Measurements from ENCODE around the gene ZKSCAN2.

Gene ZKSCAN2

DNA sequence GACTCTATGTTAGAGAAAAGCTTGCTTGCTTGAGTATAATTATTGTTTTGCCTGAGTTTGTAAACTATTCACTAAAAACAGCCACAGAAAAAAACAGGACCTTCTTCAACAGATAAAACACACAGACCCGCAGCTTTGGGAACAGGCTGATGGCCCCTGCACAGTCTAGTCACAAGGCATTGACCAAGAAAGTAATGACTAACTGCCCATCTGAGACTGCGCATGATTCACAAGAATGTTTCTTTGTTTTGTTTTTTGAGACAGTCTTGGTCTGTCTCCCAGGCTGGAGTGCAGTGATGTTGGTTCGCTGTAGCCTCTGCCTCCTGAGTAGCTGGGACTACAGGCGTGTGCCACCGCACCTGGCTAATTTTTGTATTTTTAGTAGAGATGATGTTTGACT, 2.8 kb upstream of the ZKSCAN2 start:
- Histone ChIP-seq H3K79me2 (ENCODE audit: insufficient read depth, low read length) (peaks cover 71% of the 10 kb centered on the region), H3K4me3 (ENCODE audit: low read length, poor library complexity, severe bottlenecking) (peak overlapping the region; percentile 94), H3K9ac (ENCODE audit: low read depth, low read length, poor library complexity, severe bottlenecking) (no peak overlapping the region), H3K27me3 (ENCODE audit: insufficient read depth, low read length, poor library complexity, severe bottlenecking) (no peaks in the 10 kb centered on the region), H3K9me3 (ENCODE audit: insufficient read depth, low read depth, low read length) (no peaks in the 10 kb centered on the region), H3K9me2 (replicated peaks; ENCODE audit: low read depth, low read length) (no peaks in the 10 kb centered on the region), H2AFZ (ENCODE audit: low read length) (no peak overlapping the region), H3K4me2 (ENCODE audit: low read depth, low read length, poor library complexity, severe bottlenecking) (peak overlapping the region; percentile 91), H3K36me3 (ENCODE audit: insufficient read depth, low read length) (no peaks in the 10 kb centered on the region), H3F3A (ENCODE audit: low read depth) (no peaks in the 10 kb centered on the region), H4K20me1 (ENCODE audit: insufficient read depth, low read length, poor library complexity, severe bottlenecking) (peaks cover 76% of the 10 kb centered on the region), H3K4me1 (ENCODE audit: insufficient read depth, low read length, poor library complexity, severe bottlenecking) (peaks cover 41% of the 10 kb centered on the region)
- TF ChIP-seq, protein P1, sequence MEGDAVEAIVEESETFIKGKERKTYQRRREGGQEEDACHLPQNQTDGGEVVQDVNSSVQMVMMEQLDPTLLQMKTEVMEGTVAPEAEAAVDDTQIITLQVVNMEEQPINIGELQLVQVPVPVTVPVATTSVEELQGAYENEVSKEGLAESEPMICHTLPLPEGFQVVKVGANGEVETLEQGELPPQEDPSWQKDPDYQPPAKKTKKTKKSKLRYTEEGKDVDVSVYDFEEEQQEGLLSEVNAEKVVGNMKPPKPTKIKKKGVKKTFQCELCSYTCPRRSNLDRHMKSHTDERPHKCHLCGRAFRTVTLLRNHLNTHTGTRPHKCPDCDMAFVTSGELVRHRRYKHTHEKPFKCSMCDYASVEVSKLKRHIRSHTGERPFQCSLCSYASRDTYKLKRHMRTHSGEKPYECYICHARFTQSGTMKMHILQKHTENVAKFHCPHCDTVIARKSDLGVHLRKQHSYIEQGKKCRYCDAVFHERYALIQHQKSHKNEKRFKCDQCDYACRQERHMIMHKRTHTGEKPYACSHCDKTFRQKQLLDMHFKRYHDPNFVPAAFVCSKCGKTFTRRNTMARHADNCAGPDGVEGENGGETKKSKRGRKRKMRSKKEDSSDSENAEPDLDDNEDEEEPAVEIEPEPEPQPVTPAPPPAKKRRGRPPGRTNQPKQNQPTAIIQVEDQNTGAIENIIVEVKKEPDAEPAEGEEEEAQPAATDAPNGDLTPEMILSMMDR (conservative IDR thresholded peaks at IDR 0.05; ENCODE audit: low read length), result no peak
- no peak for TF ChIP-seq EZH2phosphoT487 (IDR thresholded peaks at IDR 0.05; ENCODE audit: borderline replicate concordance)

DNA sequence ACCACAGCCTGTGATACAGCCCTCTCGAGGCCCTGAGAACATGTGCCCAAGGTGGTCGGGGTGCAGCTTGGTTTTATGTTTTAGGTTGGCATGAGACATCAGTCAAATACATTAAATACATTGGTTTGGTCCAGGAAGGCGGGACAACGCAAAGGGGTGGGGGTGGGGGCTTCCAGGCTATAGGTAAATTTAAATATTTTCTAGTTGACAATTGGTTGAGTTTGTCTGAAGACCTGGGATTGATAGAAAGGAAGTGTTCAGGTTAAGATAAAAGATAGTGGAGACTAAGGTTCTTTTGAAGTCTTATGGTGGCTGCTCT, 1.2 kb upstream of the ZKSCAN2 start:
- Histone ChIP-seq H3K9me3 (ENCODE audit: insufficient read depth, low read depth, low read length) (no peaks in the 10 kb centered on the region), H3K9ac (ENCODE audit: low read depth, low read length, poor library complexity, severe bottlenecking) (peak overlapping the region; percentile 89), H3K79me2 (ENCODE audit: insufficient read depth, low read length) (peaks cover 81% of the 10 kb centered on the region), H3K4me3 (ENCODE audit: low read length, poor library complexity, severe bottlenecking) (peak overlapping the region; percentile 94), H3F3A (ENCODE audit: low read depth) (no peaks in the 10 kb centered on the region), H3K9me2 (replicated peaks; ENCODE audit: low read depth, low read length) (no peaks in the 10 kb centered on the region), H4K20me1 (ENCODE audit: insufficient read depth, low read length, poor library complexity, severe bottlenecking) (peaks cover 63% of the 10 kb centered on the region), H3K27me3 (ENCODE audit: insufficient read depth, low read length, poor library complexity, severe bottlenecking) (no peaks in the 10 kb centered on the region), H3K4me2 (ENCODE audit: low read depth, low read length, poor library complexity, severe bottlenecking) (peak overlapping the region; percentile 91), H3K36me3 (ENCODE audit: insufficient read depth, low read length) (no peaks in the 10 kb centered on the region), H2AFZ (ENCODE audit: low read length) (no peak overlapping the region), H3K4me1 (ENCODE audit: insufficient read depth, low read length, poor library complexity, severe bottlenecking) (peaks cover 45% of the 10 kb centered on the region)
- TF ChIP-seq, protein P1 (conservative IDR thresholded peaks at IDR 0.05; ENCODE audit: low read length), result no peak
- no peak for TF ChIP-seq EZH2phosphoT487 (IDR thresholded peaks at IDR 0.05; ENCODE audit: borderline replicate concordance)

DNA sequence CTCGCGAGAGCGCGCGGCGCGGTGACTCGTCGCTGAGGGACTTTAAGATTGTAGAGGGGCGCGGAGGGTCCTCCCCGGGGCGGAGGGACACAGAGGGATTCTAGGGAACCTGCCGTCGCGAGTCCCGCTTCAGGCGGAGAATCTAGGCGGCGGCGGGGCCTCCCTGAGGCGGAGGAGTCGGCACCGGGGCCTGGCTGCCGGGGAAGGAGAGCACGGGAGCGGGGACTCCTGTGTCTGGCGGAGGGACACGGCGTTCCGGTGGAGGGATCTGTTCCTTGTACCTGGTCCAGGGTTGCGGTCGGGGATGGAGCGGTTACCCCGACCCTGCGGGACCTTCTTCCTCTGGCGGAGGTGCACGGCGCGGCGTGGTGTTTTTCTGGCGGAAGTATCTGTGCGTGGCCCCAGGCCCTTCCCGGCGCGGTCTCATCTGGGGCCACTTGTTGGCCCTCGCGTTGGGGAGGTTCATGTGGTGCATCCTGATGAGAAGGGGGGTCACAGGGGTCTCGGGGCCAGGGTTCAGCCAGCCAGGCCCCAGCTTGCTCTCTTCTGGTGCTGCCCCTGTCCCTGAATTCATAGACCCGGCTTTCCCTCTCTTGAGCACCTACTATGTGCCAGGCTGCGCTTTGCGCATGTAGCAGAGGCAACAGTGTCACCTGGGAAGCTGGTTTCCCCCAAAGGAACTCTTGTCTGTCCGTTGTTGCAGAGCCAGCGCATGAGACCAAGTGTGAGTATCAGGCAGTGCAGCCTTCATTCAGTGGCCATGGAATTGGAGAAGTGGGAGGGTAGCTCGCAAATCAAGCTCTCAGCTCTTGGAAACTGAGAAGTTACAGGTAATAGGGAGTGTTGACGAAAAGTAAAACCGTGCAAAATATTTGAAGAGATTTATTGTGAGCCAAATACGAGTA, 563 bp upstream of the ZKSCAN2 start:
- Histone ChIP-seq H3K4me1 (ENCODE audit: insufficient read depth, low read length, poor library complexity, severe bottlenecking) (peaks cover 49% of the 10 kb centered on the region), H3F3A (ENCODE audit: low read depth) (no peaks in the 10 kb centered on the region), H3K4me2 (ENCODE audit: low read depth, low read length, poor library complexity, severe bottlenecking) (peak overlapping the region; percentile 91), H3K9me2 (replicated peaks; ENCODE audit: low read depth, low read length) (no peaks in the 10 kb centered on the region), H3K36me3 (ENCODE audit: insufficient read depth, low read length) (no peaks in the 10 kb centered on the region), H3K79me2 (ENCODE audit: insufficient read depth, low read length) (peaks cover 80% of the 10 kb centered on the region), H4K20me1 (ENCODE audit: insufficient read depth, low read length, poor library complexity, severe bottlenecking) (peaks cover 60% of the 10 kb centered on the region), H3K9ac (ENCODE audit: low read depth, low read length, poor library complexity, severe bottlenecking) (peak overlapping the region; percentile 89), H2AFZ (ENCODE audit: low read length) (peak overlapping the region; percentile 91), H3K9me3 (ENCODE audit: insufficient read depth, low read depth, low read length) (no peaks in the 10 kb centered on the region), H3K4me3 (ENCODE audit: low read length, poor library complexity, severe bottlenecking) (peak overlapping the region; percentile 94), H3K27me3 (ENCODE audit: insufficient read depth, low read length, poor library complexity, severe bottlenecking) (no peaks in the 10 kb centered on the region)
- TF ChIP-seq, protein P1 (conservative IDR thresholded peaks at IDR 0.05; ENCODE audit: low read length), result no peak
- TF ChIP-seq EZH2phosphoT487 (IDR thresholded peaks at IDR 0.05; ENCODE audit: borderline replicate concordance), result no peak

All from Loucy (cell line).